IMR-90 (cell line): Measurements from ENCODE around the gene NTRK3. TPM values are rescaled to one million over a fixed set of nuclear protein-coding genes. Genes with fewer than 3 reads are reported as not detected.

Source experiments
- ATAC-seq: fragments of 200-7000 bp; cut with Tn5 transposase; 2 replicates; pipeline ENCODE4 v1.9.1; 2020; ENCODE audit warnings: low read depth, mild to moderate bottlenecking, moderate library complexity
- BruUV-seq: library from RNA; stranded (reverse); fragments of 400-500 nt; replicated peaks from 2 replicates; lab custom pipeline; 2021; lab: Mats Ljungman, UMichigan
- CTCF ChIA-PET: fragments of 300-600 bp; formaldehyde crosslinking; extraction: SDS; loops from one replicate; lab custom pipeline; 2021; ENCODE audit warnings: antibody characterized with exemption; lab: Yijun Ruan, JAX
- POLR2A ChIA-PET: fragments of 300-600 bp; sonication (Branson Sonifier 250); formaldehyde crosslinking; loops from one replicate; lab custom pipeline; 2022; ENCODE audit warnings: antibody characterized with exemption; ENCODE audit not compliant: unreplicated experiment; lab: Charles Lee
- DNase-seq: peaks from one replicate; pipeline ENCODE4 v3.0.0; 2013
- H2AFZ ChIP-seq: replicated peaks from 2 replicates; pipeline ENCODE3; 2013; ENCODE audit warnings: low read length, mild to moderate bottlenecking; ENCODE audit not compliant: poor library complexity
- H2AK5ac ChIP-seq: 2 replicates; pipeline ENCODE4 v1.6.1; 2013; ENCODE audit warnings: low read depth, low read length, inconsistent platforms
- H2AK9ac ChIP-seq: replicated peaks from 2 replicates; pipeline ENCODE3; 2013; ENCODE audit warnings: mild to moderate bottlenecking, low read depth, low read length, moderate library complexity; ENCODE audit not compliant: poor library complexity
- H2BK120ac ChIP-seq: 2 replicates; pipeline ENCODE4 v1.6.1; 2013; ENCODE audit warnings: low read depth, low read length, inconsistent platforms
- H2BK15ac ChIP-seq: 3 replicates; pipeline ENCODE4 v1.6.1; 2013; ENCODE audit warnings: low read depth, low read length, inconsistent platforms
- H2BK20ac ChIP-seq: 2 replicates; pipeline ENCODE4 v1.6.1; 2013; ENCODE audit warnings: low read depth, mild to moderate bottlenecking, inconsistent platforms, low read length, moderate library complexity
- H2BK5ac ChIP-seq: 2 replicates; pipeline ENCODE4 v1.6.1; 2013; ENCODE audit warnings: mild to moderate bottlenecking, low read depth, low read length, inconsistent platforms; ENCODE audit not compliant: poor library complexity, severe bottlenecking
- H3K14ac ChIP-seq: replicated peaks from 2 replicates; pipeline ENCODE4 v1.6.1; 2013; ENCODE audit warnings: low read depth, low read length, inconsistent platforms
- H3K18ac ChIP-seq: 2 replicates; pipeline ENCODE4 v1.6.1; 2013; ENCODE audit warnings: low read depth, low read length, control low read depth
- H3K23ac ChIP-seq: 2 replicates; pipeline ENCODE4 v1.6.1; 2013; ENCODE audit warnings: low read depth, low read length, inconsistent platforms
- H3K27ac ChIP-seq: 2 replicates; pipeline ENCODE4 v1.5.1; 2013; ENCODE audit warnings: mild to moderate bottlenecking, control low read depth, low read length; ENCODE audit not compliant: insufficient read depth
- H3K27me3 ChIP-seq: 2 replicates; pipeline ENCODE4 v1.6.1; 2013; ENCODE audit warnings: low read length; ENCODE audit not compliant: control insufficient read depth, insufficient read depth
- H3K36me3 ChIP-seq: 2 replicates; pipeline ENCODE4 v1.6.1; 2013; ENCODE audit warnings: low read length, mixed read lengths; ENCODE audit not compliant: control insufficient read depth, insufficient read depth
- H3K4ac ChIP-seq: 2 replicates; pipeline ENCODE4 v1.6.1; 2013; ENCODE audit warnings: low read depth, low read length, inconsistent platforms
- H3K4me1 ChIP-seq: 2 replicates; pipeline ENCODE4 v1.6.1; 2013; ENCODE audit warnings: low read length, mixed read lengths; ENCODE audit not compliant: control insufficient read depth, insufficient read depth
- H3K4me2 ChIP-seq: 2 replicates; pipeline ENCODE4 v1.6.1; 2013; ENCODE audit warnings: low read depth, mild to moderate bottlenecking, control low read depth, low read length, moderate library complexity
- H3K4me3 ChIP-seq: 2 replicates; pipeline ENCODE4 v1.5.1; 2013; ENCODE audit warnings: low read depth, mild to moderate bottlenecking, control low read depth, low read length, moderate library complexity; ENCODE audit not compliant: insufficient read depth
- H3K56ac ChIP-seq: 2 replicates; pipeline ENCODE4 v1.6.1; 2013; ENCODE audit warnings: low read length, inconsistent platforms; ENCODE audit not compliant: insufficient read depth; ENCODE audit errors: extremely low read depth
- H3K79me1 ChIP-seq, 2 experiments: 2 replicates each; pipeline ENCODE4 v1.6.1; 2013; ENCODE audit warnings: low read length in 2 of 2, inconsistent platforms in 1 of 2, low read depth in 1 of 2
- H3K9ac ChIP-seq: 2 replicates; pipeline ENCODE4 v1.6.1; 2013; ENCODE audit warnings: low read depth, low read length, control low read depth
- H3K9me1 ChIP-seq: 2 replicates; pipeline ENCODE4 v1.6.1; 2013; ENCODE audit warnings: low read length, inconsistent platforms; ENCODE audit not compliant: insufficient read depth
- H3K9me3 ChIP-seq: 2 replicates; pipeline ENCODE4 v1.6.1; 2013; ENCODE audit warnings: low read length; ENCODE audit not compliant: control insufficient read depth, insufficient read depth
- H4K20me1 ChIP-seq: 2 replicates; pipeline ENCODE4 v1.6.1; 2013; ENCODE audit warnings: low read length, inconsistent platforms; ENCODE audit not compliant: insufficient read depth
- H4K5ac ChIP-seq: 2 replicates; pipeline ENCODE4 v1.6.1; 2013; ENCODE audit warnings: mild to moderate bottlenecking, low read depth, low read length, control low read depth
- H4K8ac ChIP-seq, 2 experiments: 2 replicates each; pipeline ENCODE4 v1.6.1; 2013; ENCODE audit warnings: low read depth in 2 of 2, low read length in 2 of 2, control low read depth in 1 of 2, inconsistent platforms in 1 of 2
- H4K91ac ChIP-seq: 2 replicates; pipeline ENCODE4 v1.6.1; 2013; ENCODE audit warnings: low read depth, low read length, inconsistent platforms; ENCODE audit not compliant: insufficient read depth
- MAZ ChIP-seq: IDR thresholded peaks from 2 replicates; pipeline ENCODE4 v1.6.1; 2012; ENCODE audit warnings: low read depth, mild to moderate bottlenecking, low read length, improper control_type of control experiment, moderate library complexity, borderline replicate concordance
- SMC3 ChIP-seq: fragments of 150-350 bp; IDR thresholded peaks from 2 replicates; pipeline ENCODE4 v1.6.1; 2016; ENCODE audit warnings: low read depth, mild to moderate bottlenecking, antibody characterized with exemption, low read length, moderate library complexity
- WGBS, 2 experiments: methylation state at CpG; one replicate each; pipeline versions ENCODE4 v1.1.5 to v1.1.7; 2013; ENCODE audit warnings: missing lambda C conversion rate in 2 of 2; ENCODE audit not compliant: insufficient read length in 1 of 2; ENCODE audit errors: extremely low coverage in 2 of 2; 5-methylcytosine and 5-hydroxymethylcytosine counted together
- dilution Hi-C: fragments of 300-500 bp; cut with HindIII; formaldehyde crosslinking; loops from one replicate; pipeline ENCODE4 v1.14.3; 2018; ENCODE audit warnings: low sequenced_read_pairs; ENCODE audit not compliant: unreplicated experiment
- in situ Hi-C: fragments of 300-500 bp; cut with MboI; formaldehyde crosslinking; loops from 3 replicates; pipeline ENCODE4 v1.14.3; 2019; ENCODE audit warnings: low sequenced_read_pairs, inconsistent platforms, mixed read lengths
- intact Hi-C: fragments of 100-400 bp; cut with micrococcal nuclease; formaldehyde crosslinking; loops from 2 replicates; pipeline ENCODE4 v1.10.0; 2022
- polyA plus RNA-seq, 3 experiments: library from polyadenylated mRNA; depleted of rRNA; stranded (reverse); fragments of >200 nt; gene quantifications; 2 replicates each; pipeline ENCODE4 v1.2.3, GENCODE V29; 2012; ENCODE audit warnings: low replicate concordance in 1 of 3
- total RNA-seq: library from RNA; depleted of rRNA; stranded (reverse); fragments of >200 nt; gene quantifications from 2 replicates; pipeline ENCODE4 v1.2.3, GENCODE V29; 2012

NTRK3 gene
- total and polyA plus RNA-seq, 2 of the 4 experiments (the other 2 are of a cell fraction), result under 0.01 to 0.15 TPM

- ATAC-seq, result no peak
- in situ Hi-C loops, result no loop called here
- H2AK5ac ChIP-seq, result no peak overlapping the region
These were observed 346.2 kb downstream of the NTRK3 start for GRCh38 chr15:87910301-87910700.

More at GRCh38 chr15:87910301-87910700, 346.2 kb downstream of the NTRK3 start:
- Histone ChIP-seq H4K8ac (no peak overlapping the region), H2BK120ac (no peak overlapping the region), H3K9ac (no peak overlapping the region), H3K4me1 (no peaks in the 10 kb centered on the region), H3K4me3 (no peak overlapping the region), H3K36me3 (no peaks in the 10 kb centered on the region), H3K79me1 (no peaks in the 10 kb centered on the region), H3K27ac (no peak overlapping the region), H3K27me3 (no peaks in the 10 kb centered on the region), H3K9me1 (no peaks in the 10 kb centered on the region), H2AFZ (no peak overlapping the region), H3K4ac (no peak overlapping the region), H2BK20ac (no peak overlapping the region), H2AK9ac (no peak overlapping the region), H3K4me2 (no peak overlapping the region), H3K14ac (no peak overlapping the region), H4K91ac (no peak overlapping the region), H3K56ac (no peak overlapping the region), H4K5ac (no peak overlapping the region), H2BK15ac (no peak overlapping the region), H3K9me3 (no peaks in the 10 kb centered on the region; the same call in 1 of the 2 replicates), H3K23ac (no peak overlapping the region), H2BK5ac (no peak overlapping the region), H3K18ac (no peak overlapping the region), H4K20me1 (no peaks in the 10 kb centered on the region)
- ChIA-PET POLR2A (no interaction called here), CTCF (no interaction called here)
- BruUV-seq, result no TSS peak
- TF ChIP-seq MAZ, result no peak
- no peak for TF ChIP-seq SMC3
- intact Hi-C loops (no loop called here), dilution Hi-C loops (no loop called here)
- DNase-seq, result no peak
- WGBS, 2 experiments, result 23% methylated on average over 2 of the region's 4 CpGs; no CpG with 5 or more reads in 1 of the 2 experiments
